ENCODE results near the gene EDC3. TPM values are rescaled to one million over a fixed set of nuclear protein-coding genes. Genes with fewer than 3 reads are reported as not detected.

Gene EDC3
- total RNA-seq, 2 donors from 2014 or later, result 44.5 to 48.3 TPM

- DNase-seq, result peak; percentile 41
- H3K4me3 ChIP-seq (ENCODE audit: low read length), result no peak overlapping the region
- TF ChIP-seq CTCF (conservative IDR thresholded peaks at IDR 0.05), result no peak
- Mint-ChIP-seq H3K4me3 (no peak overlapping the region), H3K36me3 (ENCODE audit: low read depth) (peaks cover 60% of the 10 kb centered on the region), H3K27ac (no peak overlapping the region), H3K9me3 (no peaks in the 10 kb centered on the region), H3K4me1 (no peaks in the 10 kb centered on the region), H3K27me3 (ENCODE audit: insufficient read depth) (no peaks in the 10 kb centered on the region)
- peaks cover 92% of the 10 kb centered on the region for H3K36me3 ChIP-seq (ENCODE audit: control insufficient read depth, insufficient read depth, low read length)
- H3K4me1 ChIP-seq (ENCODE audit: control insufficient read depth, insufficient read depth, low read length), result no peaks in the 10 kb centered on the region
- no peak overlapping the region for H3K9ac ChIP-seq (ENCODE audit: extremely low read depth, low read length, poor library complexity, severe bottlenecking)
- no peaks in the 10 kb centered on the region for H3K27me3 ChIP-seq (ENCODE audit: control insufficient read depth, insufficient read depth, low read length, poor library complexity, severe bottlenecking)
- no peaks in the 10 kb centered on the region for H3K9me3 ChIP-seq (ENCODE audit: control insufficient read depth, low read length)
- no peak overlapping the region for H3K27ac ChIP-seq (ENCODE audit: low read depth, low read length)
- 90 to 92% methylated on average over 2 to 3 of the region's 3 CpGs for WGBS, 2 experiments (ENCODE audit: insufficient coverage in 1 of 2, insufficient read length in 1 of 2)
These were observed 67.6 kb downstream of the EDC3 start for GRCh38 chr15:74628199-74628598.

- Histone ChIP-seq H3K9me3 (ENCODE audit: control insufficient read depth, low read length) (no peaks in the 10 kb centered on the region), H3K27ac (ENCODE audit: low read depth, low read length) (no peak overlapping the region), H3K4me3 (ENCODE audit: low read length) (no peak overlapping the region), H3K9ac (ENCODE audit: extremely low read depth, low read length, poor library complexity, severe bottlenecking) (no peak overlapping the region), H3K27me3 (ENCODE audit: control insufficient read depth, insufficient read depth, low read length, poor library complexity, severe bottlenecking) (no peaks in the 10 kb centered on the region), H3K36me3 (ENCODE audit: control insufficient read depth, insufficient read depth, low read length) (peaks cover 92% of the 10 kb centered on the region), H3K4me1 (ENCODE audit: control insufficient read depth, insufficient read depth, low read length) (no peaks in the 10 kb centered on the region)
- no peaks in the 10 kb centered on the region for H3K9me3 Mint-ChIP-seq
- H3K27me3 Mint-ChIP-seq (ENCODE audit: insufficient read depth), result no peaks in the 10 kb centered on the region
- no peak overlapping the region for H3K4me3 Mint-ChIP-seq
- WGBS, 2 experiments (ENCODE audit: insufficient coverage in 1 of 2, insufficient read length in 1 of 2), result 86 to 93% methylated on average over 4 to 5 of the region's 5 CpGs
- no peak for DNase-seq
- no peak overlapping the region for H3K27ac Mint-ChIP-seq
- TF ChIP-seq CTCF (conservative IDR thresholded peaks at IDR 0.05), result no peak
- no peaks in the 10 kb centered on the region for H3K4me1 Mint-ChIP-seq
- H3K36me3 Mint-ChIP-seq (ENCODE audit: low read depth), result peaks cover 64% of the 10 kb centered on the region
These were observed 68.1 kb downstream of the EDC3 start for GRCh38 chr15:74627766-74628165.

GRCh38 chr15:74626752-74627692, 68.8 kb downstream of the EDC3 start:
- no peak for DNase-seq
- H3K4me3 ChIP-seq (ENCODE audit: low read length), result no peak overlapping the region
- H3K27me3 ChIP-seq (ENCODE audit: control insufficient read depth, insufficient read depth, low read length, poor library complexity, severe bottlenecking), result no peaks in the 10 kb centered on the region
- no peaks in the 10 kb centered on the region for H3K9me3 ChIP-seq (ENCODE audit: control insufficient read depth, low read length)
- Mint-ChIP-seq H3K9me3 (no peaks in the 10 kb centered on the region), H3K36me3 (ENCODE audit: low read depth) (peaks cover 68% of the 10 kb centered on the region), H3K4me1 (no peaks in the 10 kb centered on the region), H3K27ac (no peak overlapping the region), H3K4me3 (no peak overlapping the region), H3K27me3 (ENCODE audit: insufficient read depth) (no peaks in the 10 kb centered on the region)
- H3K4me1 ChIP-seq (ENCODE audit: control insufficient read depth, insufficient read depth, low read length), result no peaks in the 10 kb centered on the region
- H3K9ac ChIP-seq (ENCODE audit: extremely low read depth, low read length, poor library complexity, severe bottlenecking), result no peak overlapping the region
- no peak overlapping the region for H3K27ac ChIP-seq (ENCODE audit: low read depth, low read length)
- 80 to 93% methylated on average over 2 to 9 of the region's 10 CpGs for WGBS, 2 experiments (ENCODE audit: insufficient coverage in 1 of 2, insufficient read length in 1 of 2)
- H3K36me3 ChIP-seq (ENCODE audit: control insufficient read depth, insufficient read depth, low read length), result peaks cover 92% of the 10 kb centered on the region
- no peak for TF ChIP-seq CTCF (conservative IDR thresholded peaks at IDR 0.05)
